GM12878 (cell line): Measurements from ENCODE around the gene TMEM33.

Source experiments
- CHD2 ChIP-seq: IDR thresholded peaks from 2 replicates; pipeline ENCODE4 v1.6.1; 2011; ENCODE audit warnings: low read depth, low read length, improper control_type of control experiment, borderline replicate concordance
- EZH2 ChIP-seq: IDR thresholded peaks from 2 replicates; pipeline ENCODE4 v1.6.1; 2012; ENCODE audit warnings: low read depth, mild to moderate bottlenecking, control low read depth, inconsistent platforms, low read length, borderline replicate concordance; ENCODE audit not compliant: control insufficient read depth
- FOS ChIP-seq: IDR thresholded peaks from 3 replicates; pipeline ENCODE4 v1.6.1; 2011; ENCODE audit warnings: borderline replicate concordance; ENCODE audit not compliant: insufficient read length; ENCODE audit errors: extremely low read depth
- FOXM1 ChIP-seq: IDR thresholded peaks from 2 replicates; pipeline ENCODE4 v1.6.1; 2012; ENCODE audit warnings: low read depth, mild to moderate bottlenecking, inconsistent platforms, low read length, moderate library complexity
- POLR2A ChIP-seq: IDR thresholded peaks from 2 replicates; pipeline ENCODE4 v1.6.1; 2011; ENCODE audit warnings: low read depth, mild to moderate bottlenecking, low read length
- POLR2AphosphoS5 ChIP-seq: IDR thresholded peaks from 2 replicates; pipeline ENCODE4 v1.6.1; 2011; ENCODE audit warnings: mild to moderate bottlenecking, low read length, inconsistent platforms
- POU2F2 ChIP-seq: IDR thresholded peaks from 3 replicates; pipeline ENCODE4 v1.6.1; 2011; ENCODE audit warnings: low read depth, mild to moderate bottlenecking, low read length, borderline replicate concordance
- RFX5 ChIP-seq: IDR thresholded peaks from 2 replicates; pipeline ENCODE4 v1.6.1; 2011; ENCODE audit warnings: low read depth, low read length, improper control_type of control experiment
- SPI1 ChIP-seq: IDR thresholded peaks from 2 replicates; pipeline ENCODE4 v1.6.1; 2011; ENCODE audit warnings: low read depth, mild to moderate bottlenecking, low read length, moderate library complexity, borderline replicate concordance; ENCODE audit not compliant: insufficient read depth
- SRF ChIP-seq, 2 experiments: IDR thresholded peaks; 2 replicates each; pipeline ENCODE4 v1.6.1; 2011; ENCODE audit warnings: low read depth in 2 of 2, low read length in 2 of 2, mild to moderate bottlenecking in 1 of 2, moderate library complexity in 1 of 2
- TARDBP ChIP-seq: IDR thresholded peaks from 2 replicates; pipeline ENCODE4 v1.6.1; 2016; ENCODE audit warnings: borderline replicate concordance
- TCF7 ChIP-seq: IDR thresholded peaks from 2 replicates; pipeline ENCODE4 v1.6.1; 2014; ENCODE audit warnings: antibody characterized with exemption, borderline replicate concordance
- WRNIP1 ChIP-seq: IDR thresholded peaks from 2 replicates; pipeline ENCODE4 v1.6.1; 2011; ENCODE audit warnings: low read depth, low read length, improper control_type of control experiment, borderline replicate concordance
- TF ChIP-seq, protein P1 (sequence below), 3 experiments: IDR thresholded peaks in 2 of 3; conservative IDR thresholded peaks in 1 of 3; 2 replicates each; pipeline ENCODE4 v1.5.1; 2011; ENCODE audit warnings: low read depth in 3 of 3, low read length in 3 of 3, mild to moderate bottlenecking in 3 of 3, control low read depth in 2 of 3, moderate library complexity in 2 of 3, inconsistent platforms in 1 of 3, mixed read lengths in 1 of 3; ENCODE audit not compliant: control insufficient read depth in 2 of 3, insufficient read depth in 1 of 3; ENCODE audit errors: extremely low read depth in 1 of 3

DNA sequence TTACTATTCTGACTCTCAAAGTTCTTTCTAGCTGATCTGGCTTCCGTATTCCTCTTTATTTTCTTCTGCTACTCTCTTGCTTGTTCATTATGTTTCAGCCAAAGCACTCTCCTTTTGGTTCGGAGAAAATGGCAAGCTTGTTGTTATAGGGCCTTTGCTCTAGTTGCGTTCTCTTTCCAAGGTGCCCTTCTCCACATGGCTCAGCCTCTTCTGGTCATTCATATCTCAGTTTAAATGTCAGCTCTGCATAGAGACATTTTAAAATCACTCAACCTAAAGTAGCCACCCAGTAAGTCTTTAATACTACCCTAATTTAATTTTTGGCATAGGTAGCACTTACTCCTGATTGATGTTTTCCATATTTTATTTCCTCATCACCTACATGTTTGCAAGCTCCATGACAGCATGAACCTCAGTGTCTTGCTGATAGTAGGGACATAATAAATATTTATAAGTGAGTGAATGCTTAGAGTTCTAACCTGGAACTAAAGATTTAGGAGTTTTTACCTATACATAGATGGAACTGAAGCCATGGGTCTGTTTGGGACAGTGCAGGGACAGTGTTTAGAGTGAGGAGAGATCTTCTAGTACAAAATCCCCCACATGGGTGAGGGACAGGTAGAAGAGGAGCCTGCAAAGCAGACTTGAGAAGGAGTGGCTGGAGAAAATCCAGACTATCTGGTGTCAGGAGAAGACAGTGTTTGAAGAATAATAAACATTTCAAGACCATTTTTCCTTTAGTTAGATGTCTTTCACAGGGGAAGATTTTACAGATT, 73.0 kb downstream of the TMEM33 start:
- TF ChIP-seq, protein P1, sequence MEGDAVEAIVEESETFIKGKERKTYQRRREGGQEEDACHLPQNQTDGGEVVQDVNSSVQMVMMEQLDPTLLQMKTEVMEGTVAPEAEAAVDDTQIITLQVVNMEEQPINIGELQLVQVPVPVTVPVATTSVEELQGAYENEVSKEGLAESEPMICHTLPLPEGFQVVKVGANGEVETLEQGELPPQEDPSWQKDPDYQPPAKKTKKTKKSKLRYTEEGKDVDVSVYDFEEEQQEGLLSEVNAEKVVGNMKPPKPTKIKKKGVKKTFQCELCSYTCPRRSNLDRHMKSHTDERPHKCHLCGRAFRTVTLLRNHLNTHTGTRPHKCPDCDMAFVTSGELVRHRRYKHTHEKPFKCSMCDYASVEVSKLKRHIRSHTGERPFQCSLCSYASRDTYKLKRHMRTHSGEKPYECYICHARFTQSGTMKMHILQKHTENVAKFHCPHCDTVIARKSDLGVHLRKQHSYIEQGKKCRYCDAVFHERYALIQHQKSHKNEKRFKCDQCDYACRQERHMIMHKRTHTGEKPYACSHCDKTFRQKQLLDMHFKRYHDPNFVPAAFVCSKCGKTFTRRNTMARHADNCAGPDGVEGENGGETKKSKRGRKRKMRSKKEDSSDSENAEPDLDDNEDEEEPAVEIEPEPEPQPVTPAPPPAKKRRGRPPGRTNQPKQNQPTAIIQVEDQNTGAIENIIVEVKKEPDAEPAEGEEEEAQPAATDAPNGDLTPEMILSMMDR (IDR thresholded peaks at IDR 0.05 in 2 of 3, conservative IDR thresholded peaks at IDR 0.05 in 1 of 3; ENCODE audit: control insufficient read depth in 2 of 3, extremely low read depth in 1 of 3, insufficient read depth in 1 of 3, low read depth in 3 of 3, low read length in 3 of 3) = no peak
- TF ChIP-seq FOS = no peak
- no peak for TF ChIP-seq POLR2A
- TF ChIP-seq POU2F2 = no peak
- TF ChIP-seq SRF (IDR thresholded peaks at IDR 0.05; ENCODE audit: low read depth in 2 of 2, low read length in 2 of 2) = no peak
- no peak for TF ChIP-seq WRNIP1
- TF ChIP-seq EZH2 = no peak
- no peak for TF ChIP-seq RFX5
- no peak for TF ChIP-seq CHD2
- no peak for TF ChIP-seq TARDBP
- TF ChIP-seq TCF7 = no peak
- no peak for TF ChIP-seq FOXM1
- TF ChIP-seq POLR2AphosphoS5 = no peak
- no peak for TF ChIP-seq SPI1
